Left ventricle myocardium inferior (tissue), 1 donor: ENCODE data around the gene LIN7A. TPM values are rescaled to one million over a fixed set of nuclear protein-coding genes. Genes with fewer than 3 reads are reported as not detected.

Experiments used
- DNase-seq: peaks from one replicate; pipeline ENCODE4 v3.0.0-alpha.2; 2020
- H3K27ac ChIP-seq: fragments of 200-600 bp; replicated peaks from 2 replicates; pipeline ENCODE4 v1.8.0; 2021
- H3K27me3 ChIP-seq: fragments of 200-600 bp; 2 replicates; pipeline ENCODE4 v1.8.0; 2021; ENCODE audit warnings: low read depth
- H3K36me3 ChIP-seq: fragments of 200-600 bp; 2 replicates; pipeline ENCODE4 v1.8.0; 2021
- H3K4me1 ChIP-seq: fragments of 200-600 bp; 2 replicates; pipeline ENCODE4 v1.8.0; 2021
- H3K4me3 ChIP-seq: fragments of 200-600 bp; 2 replicates; pipeline ENCODE4 v1.8.0; 2021; ENCODE audit warnings: mild to moderate bottlenecking, moderate library complexity
- H3K9me3 ChIP-seq: fragments of 200-600 bp; replicated peaks from 2 replicates; pipeline ENCODE4 v1.8.0; 2021
- CTCF ChIP-seq: fragments of 200-600 bp; IDR thresholded peaks from 2 replicates; pipeline ENCODE4 v1.8.0; 2021; ENCODE audit warnings: antibody characterized with exemption, mild to moderate bottlenecking, borderline replicate concordance
- intact Hi-C: fragments of 100-400 bp; cut with micrococcal nuclease; formaldehyde crosslinking; loops from one replicate; pipeline ENCODE4 v1.11.0; 2022
- total RNA-seq: library from RNA; stranded (reverse); fragmentation: NEBNext Ultra II Directional; extraction: Animal tissue kit (Norgen Biotek cat#: 25700); gene quantifications from one replicate; pipeline ENCODE4 v1.2.1, GENCODE V29; 2021
- donor health status: DM: no; HTN: yes; CAD: no; lungs with severe emphysema.

Gene LIN7A
- total RNA-seq, 1 donor from 2014 or later, result 11.9 TPM

DNA sequence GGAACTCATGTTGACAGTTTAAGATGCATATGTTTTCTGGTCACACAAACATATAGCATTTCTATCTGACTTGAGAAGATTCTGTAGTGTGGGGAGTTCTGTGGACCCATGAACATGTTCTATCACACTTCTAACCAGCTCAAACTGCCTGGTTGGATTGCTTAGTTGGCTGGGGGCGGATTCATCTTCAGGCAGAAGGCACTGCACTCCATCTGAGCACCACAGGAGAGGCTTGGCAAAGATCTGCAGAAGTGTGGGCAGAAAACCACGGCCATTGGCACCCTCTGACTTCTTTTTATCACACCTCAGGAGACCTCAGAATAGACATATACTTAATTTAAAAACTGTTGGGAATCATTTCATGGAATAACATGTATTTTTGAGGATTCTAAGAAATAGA lies 68.5 kb downstream of the LIN7A start:
- no peak overlapping the region for H3K4me3 ChIP-seq
- intact Hi-C loops, result no loop called here
- no peaks in the 10 kb centered on the region for H3K27me3 ChIP-seq
- no peaks in the 10 kb centered on the region for H3K9me3 ChIP-seq
- TF ChIP-seq CTCF, result no peak
- H3K4me1 ChIP-seq, result peaks cover 14% of the 10 kb centered on the region
- H3K27ac ChIP-seq, result no peak overlapping the region
- no peak for DNase-seq
- no peaks in the 10 kb centered on the region for H3K36me3 ChIP-seq

GRCh38 chr12:80868576-80868975 lies 69.2 kb downstream of the LIN7A start:
- intact Hi-C loops, result no loop called here
- Histone ChIP-seq H3K36me3 (no peaks in the 10 kb centered on the region), H3K4me3 (no peak overlapping the region), H3K4me1 (peaks cover 16% of the 10 kb centered on the region), H3K27me3 (no peaks in the 10 kb centered on the region), H3K27ac (no peak overlapping the region), H3K9me3 (no peaks in the 10 kb centered on the region)
- no peak for TF ChIP-seq CTCF
- no peak for DNase-seq

GRCh38 chr12:80867941-80868340 lies 69.8 kb downstream of the LIN7A start:
- Histone ChIP-seq H3K27ac (no peak overlapping the region), H3K4me3 (no peak overlapping the region), H3K9me3 (no peaks in the 10 kb centered on the region), H3K36me3 (no peaks in the 10 kb centered on the region), H3K27me3 (no peaks in the 10 kb centered on the region), H3K4me1 (peaks cover 16% of the 10 kb centered on the region)
- no peak for TF ChIP-seq CTCF
- no peak for DNase-seq
- intact Hi-C loops, result no loop called here

DNA sequence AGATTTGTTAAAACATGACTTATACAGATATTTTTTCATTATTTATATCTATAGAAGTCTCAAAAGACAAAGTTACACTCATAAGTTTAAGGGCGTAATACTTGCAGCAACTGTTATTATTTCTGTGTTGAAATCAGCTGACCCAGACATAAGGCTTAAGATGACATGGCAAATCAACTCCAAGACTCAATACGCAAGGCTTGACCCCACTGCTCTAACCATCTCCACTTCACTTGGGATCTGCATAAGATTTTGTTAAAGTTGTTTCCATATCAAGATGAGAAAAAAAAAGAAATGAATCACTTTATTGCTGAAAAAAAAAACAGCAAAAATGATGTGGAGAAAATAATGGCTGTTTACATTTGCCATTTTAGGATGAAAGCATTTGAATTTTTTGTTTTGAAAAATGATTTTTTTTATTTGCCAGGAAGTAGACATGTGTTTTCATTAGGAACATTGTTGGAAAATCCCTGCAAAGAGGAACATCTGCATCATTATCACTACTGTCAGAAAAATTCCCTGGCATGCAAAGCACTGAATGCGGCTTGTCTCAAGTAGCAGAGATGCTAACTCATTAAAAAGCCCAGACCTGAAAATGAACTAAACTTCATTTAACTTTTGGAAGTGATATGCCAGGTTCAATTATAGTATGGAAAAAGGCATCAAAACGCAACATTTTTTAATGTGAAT lies 73.5 kb downstream of the LIN7A start:
- Histone ChIP-seq H3K27ac (peak overlapping the region; percentile 20), H3K27me3 (no peaks in the 10 kb centered on the region), H3K36me3 (no peaks in the 10 kb centered on the region), H3K9me3 (no peaks in the 10 kb centered on the region), H3K4me1 (peaks cover 36% of the 10 kb centered on the region), H3K4me3 (no peak overlapping the region)
- intact Hi-C loops, result no loop called here
- TF ChIP-seq CTCF, result no peak
- no peak for DNase-seq

- Histone ChIP-seq H3K36me3 (no peaks in the 10 kb centered on the region), H3K27ac (no peak overlapping the region), H3K4me3 (no peak overlapping the region), H3K27me3 (no peaks in the 10 kb centered on the region), H3K4me1 (peaks cover 36% of the 10 kb centered on the region), H3K9me3 (no peaks in the 10 kb centered on the region)
- no peak for TF ChIP-seq CTCF
- no peak for DNase-seq
- intact Hi-C loops, result no loop called here
Measured at GRCh38 chr12:80862531-80862930, 75.2 kb downstream of the LIN7A start.
